Measurements from ENCODE around the gene CBLL2.

DNA sequence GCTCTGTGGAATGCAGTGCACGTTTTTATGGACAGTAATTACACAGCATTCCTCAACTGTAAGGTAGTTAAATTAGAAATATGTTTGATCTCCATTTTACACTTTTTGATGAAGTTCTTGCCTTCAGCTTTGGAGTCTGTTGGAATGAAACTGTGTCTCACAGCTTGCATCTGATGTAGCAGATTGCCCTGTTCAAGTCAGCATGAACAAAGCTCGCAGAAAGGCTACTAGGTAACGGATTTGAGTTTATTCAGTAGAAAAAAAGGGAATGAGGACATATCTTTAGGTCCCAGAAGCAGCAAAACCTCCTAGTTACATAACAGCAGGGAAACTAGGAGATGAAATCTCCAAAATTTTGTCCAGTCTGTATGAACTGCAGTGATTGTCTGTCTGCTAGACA lies 24.3 kb upstream of the CBLL2 start:
- TF ChIP-seq FOXM1 (IDR thresholded peaks at IDR 0.05; ENCODE audit: borderline replicate concordance, low read depth), result no peak
- no peak for TF ChIP-seq YY1 (IDR thresholded peaks at IDR 0.05; ENCODE audit: low read depth)
- TF ChIP-seq EP300 (IDR thresholded peaks at IDR 0.05; ENCODE audit: borderline replicate concordance), result no peak
- no peak for TF ChIP-seq NFIC (IDR thresholded peaks at IDR 0.05)
- TF ChIP-seq, protein P1, sequence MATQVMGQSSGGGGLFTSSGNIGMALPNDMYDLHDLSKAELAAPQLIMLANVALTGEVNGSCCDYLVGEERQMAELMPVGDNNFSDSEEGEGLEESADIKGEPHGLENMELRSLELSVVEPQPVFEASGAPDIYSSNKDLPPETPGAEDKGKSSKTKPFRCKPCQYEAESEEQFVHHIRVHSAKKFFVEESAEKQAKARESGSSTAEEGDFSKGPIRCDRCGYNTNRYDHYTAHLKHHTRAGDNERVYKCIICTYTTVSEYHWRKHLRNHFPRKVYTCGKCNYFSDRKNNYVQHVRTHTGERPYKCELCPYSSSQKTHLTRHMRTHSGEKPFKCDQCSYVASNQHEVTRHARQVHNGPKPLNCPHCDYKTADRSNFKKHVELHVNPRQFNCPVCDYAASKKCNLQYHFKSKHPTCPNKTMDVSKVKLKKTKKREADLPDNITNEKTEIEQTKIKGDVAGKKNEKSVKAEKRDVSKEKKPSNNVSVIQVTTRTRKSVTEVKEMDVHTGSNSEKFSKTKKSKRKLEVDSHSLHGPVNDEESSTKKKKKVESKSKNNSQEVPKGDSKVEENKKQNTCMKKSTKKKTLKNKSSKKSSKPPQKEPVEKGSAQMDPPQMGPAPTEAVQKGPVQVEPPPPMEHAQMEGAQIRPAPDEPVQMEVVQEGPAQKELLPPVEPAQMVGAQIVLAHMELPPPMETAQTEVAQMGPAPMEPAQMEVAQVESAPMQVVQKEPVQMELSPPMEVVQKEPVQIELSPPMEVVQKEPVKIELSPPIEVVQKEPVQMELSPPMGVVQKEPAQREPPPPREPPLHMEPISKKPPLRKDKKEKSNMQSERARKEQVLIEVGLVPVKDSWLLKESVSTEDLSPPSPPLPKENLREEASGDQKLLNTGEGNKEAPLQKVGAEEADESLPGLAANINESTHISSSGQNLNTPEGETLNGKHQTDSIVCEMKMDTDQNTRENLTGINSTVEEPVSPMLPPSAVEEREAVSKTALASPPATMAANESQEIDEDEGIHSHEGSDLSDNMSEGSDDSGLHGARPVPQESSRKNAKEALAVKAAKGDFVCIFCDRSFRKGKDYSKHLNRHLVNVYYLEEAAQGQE (IDR thresholded peaks at IDR 0.05; ENCODE audit: low read depth), result no peak
- no peak for TF ChIP-seq CREB1 (IDR thresholded peaks at IDR 0.05; ENCODE audit: low read depth)
- no peak for TF ChIP-seq TAF1 (IDR thresholded peaks at IDR 0.05; ENCODE audit: low read depth)
- TF ChIP-seq TCF12 (IDR thresholded peaks at IDR 0.05; ENCODE audit: low read depth), result no peak
- TF ChIP-seq, protein P2, sequence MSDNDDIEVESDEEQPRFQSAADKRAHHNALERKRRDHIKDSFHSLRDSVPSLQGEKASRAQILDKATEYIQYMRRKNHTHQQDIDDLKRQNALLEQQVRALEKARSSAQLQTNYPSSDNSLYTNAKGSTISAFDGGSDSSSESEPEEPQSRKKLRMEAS (IDR thresholded peaks at IDR 0.05), result no peak
- TF ChIP-seq CEBPB (IDR thresholded peaks at IDR 0.05), result no peak
- no peak for TF ChIP-seq RAD21 (IDR thresholded peaks at IDR 0.05; ENCODE audit: low read depth)
